HG02678 (cell line): Measurements from ENCODE around the gene R3HDM1.
A peak's percentile ranks its signal among the peaks of the same experiment; 100 is the strongest.
"Not testable (repeated sequence)": the region's sequence is repeated elsewhere in the genome, so short reads cannot be mapped to it uniquely, and the experiment has no call there.

ENCODE experiments used
- ATAC-seq: cut with Tn5 transposase; IDR thresholded peaks from one replicate; pipeline ENCODE4 v1.9.1; 2021; ENCODE audit warnings: mild to moderate bottlenecking, moderate library complexity; ENCODE audit not compliant: unreplicated experiment

Gene R3HDM1

DNA sequence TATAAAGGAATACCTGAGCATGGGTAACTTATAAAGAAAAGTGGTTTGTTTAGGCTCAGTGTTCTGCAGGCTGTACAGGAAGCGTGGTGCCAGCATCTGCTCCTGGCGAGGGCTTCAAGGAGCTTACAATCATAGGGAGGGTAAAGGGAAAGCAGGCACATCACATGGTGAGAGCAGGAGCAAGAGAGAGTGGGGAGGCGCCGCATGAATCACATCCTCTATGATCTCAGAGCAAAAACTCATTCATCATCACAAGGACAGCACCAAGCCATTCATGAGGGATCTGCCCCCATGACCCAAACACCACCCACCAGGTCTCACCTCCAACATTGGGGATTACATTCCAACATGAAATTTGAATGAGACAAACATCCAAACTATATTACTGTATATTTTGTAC lies 32.5 kb downstream of the R3HDM1 start:
- no peak for ATAC-seq

- ATAC-seq, result no peak
Observed at GRCh38 chr2:135570884-135571283, 39.6 kb downstream of the R3HDM1 start.

GRCh38 chr2:135573620-135574019 lies 42.3 kb downstream of the R3HDM1 start:
- no peak for ATAC-seq

DNA sequence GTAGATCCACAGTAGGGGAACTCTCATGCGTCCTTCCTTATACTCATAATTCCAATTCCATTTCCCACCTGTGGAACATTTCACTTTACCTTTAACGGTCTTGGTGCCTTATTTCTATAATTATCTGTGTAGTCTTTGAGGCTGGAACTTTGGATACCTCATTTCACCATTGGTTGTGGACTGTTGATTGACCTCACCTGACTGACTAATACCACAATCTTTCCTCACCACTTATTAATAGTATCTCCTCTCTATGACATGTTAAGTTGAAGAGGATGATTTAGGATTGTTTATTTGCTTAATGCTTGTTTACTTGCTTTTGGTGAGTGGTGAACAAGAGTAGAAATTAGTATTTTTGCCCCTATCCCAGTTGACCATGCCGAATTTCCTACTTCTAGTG lies 50.0 kb downstream of the R3HDM1 start:
- no peak for ATAC-seq

DNA sequence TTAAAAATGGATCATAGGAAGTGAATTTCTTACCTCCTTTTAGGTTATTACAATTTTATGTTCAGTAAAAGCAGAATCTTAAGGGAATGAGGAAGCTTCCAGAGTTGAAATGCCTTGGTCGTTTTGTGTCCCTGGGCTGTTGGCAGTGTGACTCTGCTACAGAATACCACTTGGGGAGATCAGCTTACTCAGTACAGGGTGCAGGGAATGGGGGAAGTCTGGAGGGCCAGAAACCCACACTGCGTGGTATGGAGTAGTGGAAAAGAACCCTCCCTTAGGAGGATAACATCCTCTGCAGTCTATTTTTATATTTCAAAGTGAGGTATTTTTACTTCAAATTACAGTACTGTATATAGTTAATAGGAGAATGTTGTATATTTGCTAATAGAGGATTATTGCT lies 51.1 kb downstream of the R3HDM1 start:
- ATAC-seq, result no peak

GRCh38 chr2:135585586-135585985 lies 54.3 kb downstream of the R3HDM1 start:
- ATAC-seq, result no peak

- ATAC-seq, result no peak
Observed at GRCh38 chr2:135586148-135586547, 54.9 kb downstream of the R3HDM1 start.

GRCh38 chr2:135587958-135588357 lies 56.7 kb downstream of the R3HDM1 start:
- no peak for ATAC-seq

GRCh38 chr2:135590619-135591260 lies 59.5 kb downstream of the R3HDM1 start:
- ATAC-seq, result peak; percentile 59

DNA sequence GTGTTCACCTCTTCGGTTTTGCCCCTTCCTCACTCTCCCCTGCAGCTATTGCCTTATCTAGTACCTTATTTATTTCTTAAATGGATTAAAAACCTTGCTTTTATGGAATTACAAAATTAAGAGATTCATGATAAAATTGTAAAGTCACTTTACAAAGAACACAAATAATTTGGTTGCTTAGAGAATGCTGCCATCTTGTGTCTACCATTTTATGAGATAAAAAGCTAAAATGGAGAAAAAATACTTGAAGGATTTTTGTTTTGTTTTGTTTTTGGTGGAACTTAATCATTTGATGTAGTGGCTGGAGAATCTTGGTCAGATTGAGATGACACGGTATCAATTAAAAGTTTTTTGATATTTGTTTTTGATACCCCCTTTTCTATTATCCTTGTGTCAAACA lies 69.6 kb downstream of the R3HDM1 start:
- no peak for ATAC-seq

- no peak for ATAC-seq
Observed at GRCh38 chr2:135603543-135603942, 72.3 kb downstream of the R3HDM1 start.

- ATAC-seq, result no peak
Observed at GRCh38 chr2:135607561-135607960, 76.3 kb downstream of the R3HDM1 start.

DNA sequence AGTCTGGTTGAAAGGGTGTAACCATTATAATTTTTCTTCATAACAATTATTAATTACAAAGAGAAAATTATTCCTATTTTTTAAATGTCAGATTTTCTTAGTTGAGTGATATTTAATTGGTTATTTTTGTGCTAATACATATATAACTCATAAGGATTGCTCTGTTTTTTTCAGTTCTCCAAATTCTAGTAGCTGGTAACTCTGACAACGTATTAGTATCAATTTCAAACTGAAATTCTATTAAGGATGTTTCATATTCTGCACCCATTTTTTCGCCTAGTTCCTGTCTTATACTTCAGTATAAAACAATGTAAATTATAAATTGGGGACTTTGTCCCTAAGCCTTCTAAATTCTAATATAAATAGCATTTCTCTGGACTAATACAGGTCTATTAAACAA lies 81.0 kb downstream of the R3HDM1 start:
- ATAC-seq, result no peak

DNA sequence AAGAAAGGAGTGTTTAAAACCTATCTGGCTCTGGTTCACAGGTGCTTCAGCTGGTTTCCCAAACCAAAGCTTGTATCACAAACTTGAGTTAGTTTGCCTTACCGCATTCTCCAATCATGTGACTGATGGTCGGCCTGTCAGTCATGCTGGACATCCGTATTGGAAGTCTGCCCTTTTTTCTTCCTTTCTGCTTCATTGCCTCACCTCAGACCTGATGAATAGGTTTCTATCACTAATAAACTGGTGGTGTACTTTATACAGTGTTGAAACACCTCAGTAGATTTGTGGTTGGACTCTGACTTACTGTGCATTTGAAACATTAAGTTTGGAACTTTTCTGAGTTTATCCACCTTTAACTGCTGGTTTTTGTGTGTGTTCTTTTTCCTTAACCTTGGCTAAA lies 84.1 kb downstream of the R3HDM1 start:
- no peak for ATAC-seq

GRCh38 chr2:135617501-135618015 lies 86.3 kb downstream of the R3HDM1 start:
- no peak for ATAC-seq

DNA sequence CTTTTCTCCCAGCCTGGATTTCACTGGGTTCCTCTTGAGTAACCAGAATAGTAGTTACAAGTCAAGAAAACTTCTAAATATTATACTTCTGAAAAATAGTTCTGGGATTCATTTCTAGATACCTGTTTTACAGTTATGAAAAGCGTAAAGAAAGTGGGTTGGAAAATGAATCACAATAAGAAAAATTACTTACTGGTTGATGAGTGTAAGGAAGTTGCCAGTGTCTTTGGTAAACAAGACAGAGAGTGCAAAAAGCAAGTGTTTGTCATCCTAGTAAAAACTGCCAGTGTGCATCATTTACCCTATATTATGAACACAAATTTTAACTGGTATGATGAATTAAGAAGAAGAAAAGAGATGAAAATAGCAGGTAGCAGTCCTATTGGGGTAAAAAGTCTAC lies 88.9 kb downstream of the R3HDM1 start:
- no peak for ATAC-seq

- no peak for ATAC-seq
Observed at GRCh38 chr2:135629520-135629919, 98.2 kb downstream of the R3HDM1 start.

- not testable (repeated sequence) for ATAC-seq
Observed at GRCh38 chr2:135630034-135630433, 98.8 kb downstream of the R3HDM1 start.

DNA sequence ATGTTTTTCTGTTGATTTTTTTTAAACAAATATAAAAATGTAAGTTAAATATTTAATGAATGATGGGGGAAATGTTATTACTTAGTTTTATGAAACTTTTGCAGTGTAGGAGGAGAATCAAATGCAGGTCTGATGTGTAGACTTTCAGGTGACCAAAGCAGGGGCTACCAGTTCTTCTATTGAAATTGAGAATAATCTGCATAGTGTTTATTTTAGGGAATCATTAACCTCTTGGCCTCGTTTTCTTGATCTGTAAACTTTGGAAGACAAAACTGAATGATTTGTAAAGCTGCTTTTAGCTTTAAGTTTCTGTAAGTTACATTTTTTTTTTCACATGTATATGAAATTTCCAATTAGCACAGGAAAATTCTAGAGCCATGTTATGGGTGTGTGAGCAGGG lies 99.2 kb downstream of the R3HDM1 start:
- no peak for ATAC-seq

GRCh38 chr2:135633582-135633981 lies 102.3 kb downstream of the R3HDM1 start:
- no peak for ATAC-seq

- ATAC-seq, result no peak
Observed at GRCh38 chr2:135635212-135635835, 104.0 kb downstream of the R3HDM1 start.

DNA sequence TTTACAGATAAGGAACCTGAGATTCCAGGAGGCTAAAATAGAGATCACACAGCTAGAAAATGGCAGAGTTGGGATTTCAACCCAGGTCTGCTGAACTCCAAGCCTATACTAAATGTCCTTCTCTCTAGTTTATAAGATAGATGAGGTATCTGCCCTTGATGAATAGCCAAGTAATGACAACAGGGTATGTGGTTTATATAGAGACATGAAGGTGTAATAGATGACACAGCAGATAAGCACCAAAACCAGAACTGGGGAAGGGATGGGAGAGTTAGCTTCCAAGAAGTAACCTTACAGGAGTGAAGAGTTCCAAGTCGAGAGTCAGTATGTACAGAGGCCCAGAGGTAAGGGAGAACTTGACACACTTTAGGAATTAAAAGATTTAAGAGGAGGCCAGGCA lies 105.7 kb downstream of the R3HDM1 start:
- no peak for ATAC-seq
